HEK293 (cell line): ENCODE data around the gene ENKUR.

ENCODE experiments used
- CTCF ChIA-PET: fragments of 350-600 bp; formaldehyde crosslinking; extraction: SDS; loops from one replicate; lab custom pipeline; 2021; ENCODE audit warnings: antibody characterized with exemption; lab: Yijun Ruan, JAX
- POLR2A ChIA-PET: fragments of 300-600 bp; formaldehyde crosslinking; extraction: SDS; loops from one replicate; lab custom pipeline; 2020; ENCODE audit warnings: antibody characterized with exemption, inconsistent platforms; lab: Yijun Ruan, JAX
- H3K27ac ChIP-seq: fragments of 200-500 bp; sonication (Bioruptor generic); 2 replicates; pipeline ENCODE4 v1.5.1; 2014; ENCODE audit warnings: low read depth, low read length, control low read depth, inconsistent platforms; ENCODE audit errors: extremely low read depth
- H3K36me3 ChIP-seq, 2 experiments: fragments of 200-500 bp in 1 of 2; sonication (Bioruptor generic) in 1 of 2; 1 replicate in 1 of 2; 2 replicates in 1 of 2; pipeline ENCODE4 v1.5.1; 2014 to 2017; ENCODE audit warnings: inconsistent platforms in 2 of 2, low read length in 2 of 2; ENCODE audit not compliant: control insufficient read depth in 2 of 2, insufficient read depth in 1 of 2
- H3K4me1 ChIP-seq: fragments of 200-500 bp; sonication (Bioruptor generic); 2 replicates; pipeline ENCODE4 v1.5.1; 2014; ENCODE audit warnings: mild to moderate bottlenecking, low read length, inconsistent platforms; ENCODE audit not compliant: control insufficient read depth, insufficient read depth
- H3K4me3 ChIP-seq: 2 replicates; pipeline ENCODE4 v1.5.1; 2011; ENCODE audit warnings: low read depth, mild to moderate bottlenecking, control low read depth, low read length, moderate library complexity
- H3K9me3 ChIP-seq: fragments of 200-500 bp; sonication (Bioruptor generic); 2 replicates; pipeline ENCODE4 v1.5.1; 2014; ENCODE audit warnings: low read depth, low read length, inconsistent platforms; ENCODE audit not compliant: control insufficient read depth, insufficient read depth
- FEZF1 ChIP-seq: fragments of 450-650 bp; formaldehyde crosslinking; IDR thresholded peaks from 2 replicates; pipeline ENCODE4 v1.5.1; 2016; ENCODE audit warnings: missing biosample characterization, missing genetic modification characterization
- KLF7 ChIP-seq: fragments of 450-650 bp; formaldehyde crosslinking; IDR thresholded peaks from 2 replicates; pipeline ENCODE4 v1.5.1; 2016; ENCODE audit warnings: missing biosample characterization, missing genetic modification characterization, borderline replicate concordance
- OSR2 ChIP-seq: fragments of 450-650 bp; formaldehyde crosslinking; IDR thresholded peaks from 2 replicates; pipeline ENCODE4 v1.5.1; 2016; ENCODE audit warnings: missing biosample characterization, missing genetic modification characterization
- PRDM1 ChIP-seq: fragments of 450-650 bp; formaldehyde crosslinking; IDR thresholded peaks from 2 replicates; pipeline ENCODE4; 2016; ENCODE audit warnings: missing biosample characterization, missing genetic modification characterization
- WT1 ChIP-seq: fragments of 450-650 bp; formaldehyde crosslinking; IDR thresholded peaks from 2 replicates; pipeline ENCODE4 v1.5.1; 2016; ENCODE audit warnings: missing biosample characterization, missing genetic modification characterization
- YY2 ChIP-seq: fragments of 450-650 bp; formaldehyde crosslinking; IDR thresholded peaks from 2 replicates; pipeline ENCODE4 v1.5.1; 2016; ENCODE audit warnings: missing biosample characterization, missing genetic modification characterization
- ZFP69B ChIP-seq: fragments of 450-650 bp; formaldehyde crosslinking; IDR thresholded peaks from 2 replicates; pipeline ENCODE4 v1.5.1; 2016; ENCODE audit warnings: missing biosample characterization, missing genetic modification characterization
- ZNF121 ChIP-seq: fragments of 450-650 bp; formaldehyde crosslinking; IDR thresholded peaks from 2 replicates; pipeline ENCODE4 v1.5.1; 2016; ENCODE audit warnings: missing biosample characterization, missing genetic modification characterization
- ZNF133 ChIP-seq: fragments of 450-650 bp; formaldehyde crosslinking; IDR thresholded peaks from 2 replicates; pipeline ENCODE4 v1.5.1; 2016; ENCODE audit warnings: missing biosample characterization, missing genetic modification characterization
- ZNF174 ChIP-seq: fragments of 450-650 bp; formaldehyde crosslinking; IDR thresholded peaks from 2 replicates; pipeline ENCODE4 v1.5.0; 2017; ENCODE audit warnings: missing biosample characterization, mild to moderate bottlenecking, missing genetic modification characterization
- ZNF23 ChIP-seq: fragments of 450-650 bp; formaldehyde crosslinking; IDR thresholded peaks from 2 replicates; pipeline ENCODE4 v1.5.1; 2016; ENCODE audit warnings: missing biosample characterization, missing genetic modification characterization, borderline replicate concordance
- ZNF302 ChIP-seq: fragments of 450-650 bp; formaldehyde crosslinking; IDR thresholded peaks from 2 replicates; pipeline ENCODE4 v1.5.1; 2016; ENCODE audit warnings: missing biosample characterization, missing genetic modification characterization, low read depth
- ZNF354C ChIP-seq: fragments of 450-650 bp; formaldehyde crosslinking; IDR thresholded peaks from 2 replicates; pipeline ENCODE4 v1.5.1; 2016; ENCODE audit warnings: missing biosample characterization, missing genetic modification characterization, low read depth, borderline replicate concordance
- ZNF366 ChIP-seq: fragments of 450-650 bp; formaldehyde crosslinking; conservative IDR thresholded peaks from 2 replicates; pipeline ENCODE4 v1.5.1; 2016; ENCODE audit warnings: missing biosample characterization, missing genetic modification characterization
- ZNF404 ChIP-seq: fragments of 450-650 bp; formaldehyde crosslinking; IDR thresholded peaks from 2 replicates; pipeline ENCODE4 v1.5.1; 2017; ENCODE audit warnings: missing biosample characterization, missing genetic modification characterization
- ZNF416 ChIP-seq: fragments of 450-650 bp; formaldehyde crosslinking; IDR thresholded peaks from 2 replicates; pipeline ENCODE4 v1.5.1; 2016; ENCODE audit warnings: missing biosample characterization, missing genetic modification characterization
- ZNF510 ChIP-seq: fragments of 450-650 bp; formaldehyde crosslinking; IDR thresholded peaks from 2 replicates; pipeline ENCODE4 v1.5.1; 2018; ENCODE audit warnings: mild to moderate bottlenecking, missing genetic modification characterization, missing biosample characterization; ENCODE audit not compliant: insufficient replicate concordance
- ZNF529 ChIP-seq: fragments of 450-650 bp; formaldehyde crosslinking; IDR thresholded peaks from 2 replicates; pipeline ENCODE4 v1.5.1; 2017; ENCODE audit warnings: missing genetic modification characterization, missing biosample characterization; ENCODE audit not compliant: insufficient replicate concordance
- ZNF596 ChIP-seq: fragments of 450-650 bp; IDR thresholded peaks from 2 replicates; pipeline ENCODE4 v1.5.0; 2018; ENCODE audit warnings: missing biosample characterization, mild to moderate bottlenecking, missing genetic modification characterization, moderate library complexity
- ZNF654 ChIP-seq: fragments of 450-650 bp; formaldehyde crosslinking; IDR thresholded peaks from 2 replicates; pipeline ENCODE4 v1.5.1; 2016; ENCODE audit warnings: low read depth, missing biosample characterization, missing genetic modification characterization
- TF ChIP-seq, protein P1 (sequence below): fragments of 450-650 bp; formaldehyde crosslinking; IDR thresholded peaks from 2 replicates; pipeline ENCODE4 v1.5.1; 2016; ENCODE audit warnings: missing biosample characterization, missing genetic modification characterization
- TF ChIP-seq, protein P2 (sequence below): fragments of 450-650 bp; formaldehyde crosslinking; IDR thresholded peaks from 2 replicates; pipeline ENCODE4 v1.5.1; 2016; ENCODE audit warnings: missing biosample characterization, missing genetic modification characterization
- TF ChIP-seq, protein P3 (sequence below): fragments of 450-650 bp; formaldehyde crosslinking; IDR thresholded peaks from 2 replicates; pipeline ENCODE4 v1.5.1; 2017; ENCODE audit warnings: missing biosample characterization, missing genetic modification characterization
- TF ChIP-seq, protein P4 (sequence below): fragments of 450-650 bp; formaldehyde crosslinking; IDR thresholded peaks from 2 replicates; pipeline ENCODE4 v1.5.1; 2016; ENCODE audit warnings: missing biosample characterization, missing genetic modification characterization

The ENKUR gene

DNA sequence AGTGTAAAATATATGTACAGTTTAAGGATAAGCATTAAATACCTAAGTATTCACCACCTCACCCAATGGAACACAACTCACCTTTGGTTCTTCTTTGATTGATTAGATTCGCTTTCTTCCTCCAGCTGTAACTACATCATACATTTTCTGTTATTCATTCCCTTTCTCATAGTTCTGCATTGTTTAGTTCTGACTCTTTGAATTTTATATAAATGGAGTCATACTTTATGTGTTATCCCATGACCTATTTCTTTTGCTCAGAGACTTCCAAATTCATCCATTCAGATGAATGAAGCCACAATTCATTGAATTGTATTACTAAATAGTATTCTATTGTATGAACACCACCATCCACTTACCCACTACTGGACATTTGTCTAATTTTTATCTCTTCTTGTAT lies 12.8 kb upstream of the ENKUR start:
- no peak overlapping the region for H3K27ac ChIP-seq
- H3K4me3 ChIP-seq, result no peak overlapping the region
- TF ChIP-seq, protein P1, sequence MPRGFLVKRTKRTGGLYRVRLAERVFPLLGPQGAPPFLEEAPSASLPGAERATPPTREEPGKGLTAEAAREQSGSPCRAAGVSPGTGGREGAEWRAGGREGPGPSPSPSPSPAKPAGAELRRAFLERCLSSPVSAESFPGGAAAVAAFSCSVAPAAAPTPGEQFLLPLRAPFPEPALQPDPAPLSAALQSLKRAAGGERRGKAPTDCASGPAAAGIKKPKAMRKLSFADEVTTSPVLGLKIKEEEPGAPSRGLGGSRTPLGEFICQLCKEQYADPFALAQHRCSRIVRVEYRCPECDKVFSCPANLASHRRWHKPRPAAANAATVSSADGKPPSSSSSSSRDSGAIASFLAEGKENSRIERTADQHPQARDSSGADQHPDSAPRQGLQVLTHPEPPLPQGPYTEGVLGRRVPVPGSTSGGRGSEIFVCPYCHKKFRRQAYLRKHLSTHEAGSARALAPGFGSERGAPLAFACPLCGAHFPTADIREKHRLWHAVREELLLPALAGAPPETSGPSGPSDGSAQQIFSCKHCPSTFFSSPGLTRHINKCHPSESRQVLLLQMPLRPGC, result no peak
- no peak for TF ChIP-seq ZNF529 (tag by site-specific recombination)
- TF ChIP-seq ZNF302 (tag by site-specific recombination), result no peak
- no peak for TF ChIP-seq ZNF121 (tag by site-specific recombination)
- no peak for TF ChIP-seq ZNF133
- TF ChIP-seq, all 188 proteins: peak for 0
- POLR2A ChIA-PET, result no interaction called here
- no peaks in the 10 kb centered on the region for H3K4me1 ChIP-seq
- no peaks in the 10 kb centered on the region for H3K36me3 ChIP-seq
- CTCF ChIA-PET, result interaction anchor here (0.9 to 3.1 kb wide), 2 partner anchors 48 to 53 kb away, joined by 3 to 20 read pairs; no protein-coding TSS in a partner anchor
- H3K9me3 ChIP-seq, result no peaks in the 10 kb centered on the region

DNA sequence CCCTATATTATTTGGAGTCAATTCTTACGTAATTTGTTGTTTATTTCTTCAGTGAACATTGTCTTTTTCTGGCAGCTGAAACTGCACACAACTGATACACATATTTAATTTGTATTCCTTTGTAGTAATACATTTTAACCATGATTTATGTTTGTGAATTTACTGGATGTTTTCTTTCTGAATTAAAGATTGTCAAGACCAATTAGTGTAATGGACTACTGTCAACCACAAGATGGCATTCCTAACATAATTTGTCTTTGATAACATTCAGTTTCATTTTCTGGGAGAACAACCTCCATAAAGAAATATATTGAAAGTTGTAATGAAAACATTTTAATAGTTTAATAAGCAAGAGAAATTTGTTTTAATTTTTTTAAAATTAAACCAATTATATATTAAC lies 10.5 kb upstream of the ENKUR start:
- CTCF ChIA-PET, result interaction anchor here (0.7 to 3.1 kb wide), 5 partner anchors 10 to 203 kb away, joined by 3 to 20 read pairs (median 3); no protein-coding TSS in a partner anchor
- POLR2A ChIA-PET, result interaction anchor here (0.7 kb wide), 1 partner anchor 1839 kb away, joined by 3 read pairs; no protein-coding TSS in a partner anchor
- no peak overlapping the region for H3K27ac ChIP-seq
- H3K4me1 ChIP-seq, result no peaks in the 10 kb centered on the region
- H3K9me3 ChIP-seq, result no peaks in the 10 kb centered on the region
- H3K36me3 ChIP-seq, result no peaks in the 10 kb centered on the region
- H3K4me3 ChIP-seq, result no peak overlapping the region
- TF ChIP-seq ZNF404 (tag by site-specific recombination) (no peak), ZNF23 (no peak), KLF7 (tag by site-specific recombination) (no peak), ZNF596 (no peak), ZFP69B (no peak), FEZF1 (tag by site-specific recombination) (peak; percentile 75), ZNF416 (no peak), ZNF174 (tag by site-specific recombination) (no peak), OSR2 (0 out of 2 replicates have a peak, but pooled peaks have one; percentile 11), YY2 (tag by site-specific recombination) (no peak), ZNF354C (tag by site-specific recombination) (no peak), WT1 (tag by site-specific recombination) (0 out of 2 replicates have a peak, but pooled peaks have one; percentile 23), ZNF366 (peak; percentile 49; the same call in 1 of the 2 replicates), PRDM1 (tag by site-specific recombination) (0 out of 2 replicates have a peak, but pooled peaks have one; percentile 15), ZNF510 (tag by site-specific recombination) (no peak), ZNF654 (tag by site-specific recombination) (peak; percentile 24)
- TF ChIP-seq, protein P2, sequence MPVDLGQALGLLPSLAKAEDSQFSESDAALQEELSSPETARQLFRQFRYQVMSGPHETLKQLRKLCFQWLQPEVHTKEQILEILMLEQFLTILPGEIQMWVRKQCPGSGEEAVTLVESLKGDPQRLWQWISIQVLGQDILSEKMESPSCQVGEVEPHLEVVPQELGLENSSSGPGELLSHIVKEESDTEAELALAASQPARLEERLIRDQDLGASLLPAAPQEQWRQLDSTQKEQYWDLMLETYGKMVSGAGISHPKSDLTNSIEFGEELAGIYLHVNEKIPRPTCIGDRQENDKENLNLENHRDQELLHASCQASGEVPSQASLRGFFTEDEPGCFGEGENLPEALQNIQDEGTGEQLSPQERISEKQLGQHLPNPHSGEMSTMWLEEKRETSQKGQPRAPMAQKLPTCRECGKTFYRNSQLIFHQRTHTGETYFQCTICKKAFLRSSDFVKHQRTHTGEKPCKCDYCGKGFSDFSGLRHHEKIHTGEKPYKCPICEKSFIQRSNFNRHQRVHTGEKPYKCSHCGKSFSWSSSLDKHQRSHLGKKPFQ (tag by site-specific recombination), result no peak
- TF ChIP-seq, protein P3, sequence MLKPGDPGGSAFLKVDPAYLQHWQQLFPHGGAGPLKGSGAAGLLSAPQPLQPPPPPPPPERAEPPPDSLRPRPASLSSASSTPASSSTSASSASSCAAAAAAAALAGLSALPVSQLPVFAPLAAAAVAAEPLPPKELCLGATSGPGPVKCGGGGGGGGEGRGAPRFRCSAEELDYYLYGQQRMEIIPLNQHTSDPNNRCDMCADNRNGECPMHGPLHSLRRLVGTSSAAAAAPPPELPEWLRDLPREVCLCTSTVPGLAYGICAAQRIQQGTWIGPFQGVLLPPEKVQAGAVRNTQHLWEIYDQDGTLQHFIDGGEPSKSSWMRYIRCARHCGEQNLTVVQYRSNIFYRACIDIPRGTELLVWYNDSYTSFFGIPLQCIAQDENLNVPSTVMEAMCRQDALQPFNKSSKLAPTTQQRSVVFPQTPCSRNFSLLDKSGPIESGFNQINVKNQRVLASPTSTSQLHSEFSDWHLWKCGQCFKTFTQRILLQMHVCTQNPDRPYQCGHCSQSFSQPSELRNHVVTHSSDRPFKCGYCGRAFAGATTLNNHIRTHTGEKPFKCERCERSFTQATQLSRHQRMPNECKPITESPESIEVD, result peak; percentile 47; the same call in 1 of the 2 replicates
- TF ChIP-seq, protein P4, sequence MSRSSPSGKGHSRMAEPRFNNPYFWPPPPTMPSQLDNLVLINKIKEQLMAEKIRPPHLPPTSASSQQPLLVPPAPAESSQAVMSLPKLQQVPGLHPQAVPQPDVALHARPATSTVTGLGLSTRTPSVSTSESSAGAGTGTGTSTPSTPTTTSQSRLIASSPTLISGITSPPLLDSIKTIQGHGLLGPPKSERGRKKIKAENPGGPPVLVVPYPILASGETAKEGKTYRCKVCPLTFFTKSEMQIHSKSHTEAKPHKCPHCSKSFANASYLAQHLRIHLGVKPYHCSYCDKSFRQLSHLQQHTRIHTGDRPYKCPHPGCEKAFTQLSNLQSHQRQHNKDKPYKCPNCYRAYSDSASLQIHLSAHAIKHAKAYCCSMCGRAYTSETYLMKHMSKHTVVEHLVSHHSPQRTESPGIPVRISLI, result no peak
